Naive thymus-derived CD8-positive, alpha-beta T cell (primary cell): Measurements from ENCODE around the gene UNC79. TPM values are rescaled to one million over a fixed set of nuclear protein-coding genes. Genes with fewer than 3 reads are reported as not detected.
A peak's percentile ranks its signal among the peaks of the same experiment; 100 is the strongest.

Source experiments
- ATAC-seq, 2 donors: fragments of 150-1000 bp; cut with Tn5 transposase in 1 of 2; sonication (Bioruptor Pico), chemical (Tn5 transposase) in 1 of 2; 1 replicate in 1 of 2; 2 replicates in 1 of 2; pipeline ENCODE4 v1.10.0; 2021; ENCODE audit warnings: mild to moderate bottlenecking in 2 of 2, moderate library complexity in 2 of 2
- POLR2A ChIA-PET: fragments of 350-600 bp; sonication (Branson Sonifier 250); formaldehyde crosslinking; loops from one replicate; lab custom pipeline; 2021; ENCODE audit warnings: antibody characterized with exemption; lab: Charles Lee
- DNase-seq, 10 donors: peaks; one replicate each; pipeline versions ENCODE4 v3.0.0 to v3.0.0-alpha.2; 2020 to 2022
- H3K27ac Mint-ChIP-seq, 10 donors: one replicate each; pipeline ENCODE4 v1.8.0; 2020 to 2022; ENCODE audit warnings: mild to moderate bottlenecking in 10 of 10, mixed read lengths in 10 of 10, moderate library complexity in 4 of 10, inconsistent platforms in 1 of 10
- H3K27me3 Mint-ChIP-seq, 5 donors: one replicate each; pipeline ENCODE4 v1.8.0; 2021 to 2022; ENCODE audit warnings: mixed read lengths in 5 of 5
- H3K36me3 Mint-ChIP-seq, 3 donors: one replicate each; pipeline ENCODE4 v1.8.0; 2020 to 2022; ENCODE audit warnings: mixed read lengths in 3 of 3, mild to moderate bottlenecking in 2 of 3, inconsistent platforms in 1 of 3
- H3K4me1 Mint-ChIP-seq, 4 donors: one replicate each; pipeline ENCODE4 v1.8.0; 2021 to 2022; ENCODE audit warnings: mixed read lengths in 4 of 4
- H3K4me3 Mint-ChIP-seq, 10 donors: one replicate each; pipeline ENCODE4 v1.8.0; 2020 to 2022; ENCODE audit warnings: mild to moderate bottlenecking in 10 of 10, mixed read lengths in 10 of 10, moderate library complexity in 6 of 10, inconsistent platforms in 1 of 10
- H3K9me3 Mint-ChIP-seq, 9 donors: one replicate each; pipeline ENCODE4 v1.8.0; 2020 to 2022; ENCODE audit warnings: mixed read lengths in 9 of 9, mild to moderate bottlenecking in 3 of 9, inconsistent platforms in 1 of 9, moderate library complexity in 1 of 9
- polyA plus RNA-seq, 3 donors: library from polyadenylated mRNA; unstranded; fragments of 300-500 nt; fragmentation: Illumina TruSeq; gene quantifications; one replicate each; pipeline ENCODE4 v1.2.3, GENCODE V29; 2021
- total RNA-seq, 8 experiments: library from RNA in 2 of 8; stranded (reverse) in 2 of 8; gene quantifications; one replicate each; pipeline ENCODE4 v1.2.3 and lab custom pipeline; 2021 to 2026

UNC79 gene
- total and polyA plus RNA-seq, 5 experiments from 2014 or later: not detected

DNA sequence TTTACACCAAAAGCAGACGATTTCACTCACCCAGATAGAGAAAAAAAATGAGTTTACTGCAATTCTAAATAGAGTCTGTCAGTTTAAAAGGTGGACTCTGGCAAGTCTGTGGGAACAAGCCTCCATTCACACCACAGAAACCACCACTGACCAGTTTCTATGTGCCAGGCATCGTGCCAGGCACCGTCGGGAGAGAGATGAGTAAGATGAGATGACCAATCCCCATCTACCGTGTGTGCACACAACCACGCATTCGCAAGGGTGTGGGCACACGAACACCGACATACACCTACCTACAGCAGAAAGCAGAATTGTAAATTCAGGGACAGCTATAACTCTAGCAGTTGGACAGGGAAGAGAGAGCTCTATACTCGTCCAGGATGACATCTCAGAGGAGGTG is 299.3 kb downstream of the UNC79 start:
- Mint-ChIP-seq H3K36me3 (no peaks in the 10 kb centered on the region), H3K4me3 (no peak overlapping the region), H3K9me3 (no peaks in the 10 kb centered on the region), H3K4me1 (peaks cover 0 to 4% (median 0%) of the 10 kb centered on the region in 4 donors), H3K27me3 (peaks cover 0 to 12% (median 2%) of the 10 kb centered on the region in 5 donors), H3K27ac (no peak overlapping the region)
- POLR2A ChIA-PET: no interaction called here
- DNase-seq (no peak), ATAC-seq (no peak)

DNA sequence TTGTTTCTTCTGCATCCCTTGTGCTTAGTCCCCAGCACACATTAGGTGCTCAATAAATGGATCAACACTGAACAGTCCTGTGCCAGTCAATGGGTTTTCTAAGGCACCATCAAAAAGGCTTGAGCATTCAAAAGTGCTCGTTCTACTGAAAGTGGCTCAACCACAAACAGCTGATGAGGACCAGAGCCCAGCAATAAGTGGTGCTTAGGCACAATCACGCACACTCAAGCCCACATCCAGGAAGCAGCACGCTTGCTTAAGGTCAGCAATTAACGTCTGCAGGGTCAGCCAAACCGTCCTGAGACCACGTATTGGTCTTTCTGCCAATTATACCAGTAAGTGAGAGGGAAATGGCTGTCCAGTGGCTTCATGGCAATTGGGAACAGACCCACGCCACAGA is 301.0 kb downstream of the UNC79 start:
- DNase-seq (no peak), ATAC-seq (no peak)
- Mint-ChIP-seq H3K27me3 (peaks cover 0 to 9% (median 2%) of the 10 kb centered on the region in 5 donors), H3K4me1 (no peaks in the 10 kb centered on the region), H3K4me3 (no peak overlapping the region), H3K27ac (no peak overlapping the region), H3K36me3 (no peaks in the 10 kb centered on the region), H3K9me3 (no peaks in the 10 kb centered on the region)
- POLR2A ChIA-PET: no interaction called here

DNA sequence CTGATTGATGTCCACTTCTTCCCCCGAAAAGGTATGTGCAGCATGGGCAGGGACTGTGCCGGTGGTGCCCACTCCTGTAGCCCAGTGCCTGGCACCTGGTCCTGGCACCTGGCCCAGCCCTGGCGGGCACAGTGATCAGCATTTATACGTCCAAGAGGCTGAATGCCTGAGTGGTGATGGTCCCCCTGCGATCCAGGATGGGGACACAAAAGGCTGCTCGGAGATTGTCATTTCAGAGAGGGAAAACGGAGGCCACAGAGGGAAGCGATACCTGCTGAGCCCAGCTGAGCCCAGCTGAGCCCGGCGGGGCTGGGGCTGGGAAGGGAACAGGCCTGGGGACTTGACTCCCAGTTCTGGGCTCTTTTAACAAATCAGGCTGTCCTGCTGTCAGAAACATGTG is 301.8 kb downstream of the UNC79 start:
- no peak overlapping the region for H3K4me3 Mint-ChIP-seq
- no peak for DNase-seq
- ATAC-seq: no peak
- peaks cover 0 to 13% (median 6%) of the 10 kb centered on the region in 5 donors for H3K27me3 Mint-ChIP-seq
- no peaks in the 10 kb centered on the region for H3K4me1 Mint-ChIP-seq
- peak overlapping the region in 1 of 10 donors; percentile 35 for H3K27ac Mint-ChIP-seq
- POLR2A ChIA-PET: no interaction called here
- H3K9me3 Mint-ChIP-seq: no peaks in the 10 kb centered on the region
- no peaks in the 10 kb centered on the region for H3K36me3 Mint-ChIP-seq

DNA sequence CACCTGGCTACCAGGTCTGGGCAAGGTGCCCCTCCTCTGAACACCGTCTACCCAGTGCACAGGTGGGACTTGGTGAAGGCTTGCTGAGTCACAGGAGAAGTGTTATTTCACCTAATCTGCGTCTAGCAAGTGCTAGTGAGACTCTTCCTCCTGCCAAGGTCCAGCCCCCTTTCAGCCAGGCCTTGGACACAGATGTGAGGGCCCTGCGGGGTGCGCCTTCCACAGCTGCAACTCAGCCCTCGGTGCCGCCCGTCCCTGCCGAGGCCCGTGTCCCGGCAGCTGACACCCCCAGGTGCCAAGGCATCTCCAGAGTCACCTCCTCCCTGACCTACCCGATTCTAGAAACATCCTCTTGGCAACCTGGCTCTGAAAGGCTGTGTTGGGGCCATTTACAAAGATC is 302.5 kb downstream of the UNC79 start:
- POLR2A ChIA-PET: no interaction called here
- Mint-ChIP-seq H3K27ac (no peak overlapping the region), H3K27me3 (peaks cover 1 to 11% (median 10%) of the 10 kb centered on the region in 5 donors), H3K9me3 (no peaks in the 10 kb centered on the region), H3K4me3 (no peak overlapping the region), H3K36me3 (no peaks in the 10 kb centered on the region), H3K4me1 (no peaks in the 10 kb centered on the region)
- ATAC-seq (no peak), DNase-seq (no peak)

DNA sequence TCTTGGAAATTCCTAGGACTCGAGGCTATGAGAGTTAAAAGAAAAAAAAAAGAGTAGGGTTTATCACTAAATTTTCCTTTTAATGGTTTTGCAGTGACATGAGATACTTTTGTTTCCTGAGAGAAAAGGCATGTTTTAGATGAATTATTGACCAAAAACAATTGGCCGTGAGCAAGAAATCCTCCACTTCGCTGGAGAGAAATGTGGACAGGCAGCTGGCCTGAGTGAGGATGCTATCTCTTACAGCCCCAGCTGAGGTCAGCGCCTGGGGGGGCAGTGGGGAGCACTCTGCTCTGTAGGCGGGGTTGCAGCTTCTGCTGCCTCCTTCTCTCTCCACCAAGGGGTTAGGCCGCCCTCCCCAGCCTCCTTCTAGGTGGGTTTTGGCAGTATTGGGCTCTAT is 302.9 kb downstream of the UNC79 start:
- Mint-ChIP-seq H3K27me3 (peaks cover 1 to 13% (median 10%) of the 10 kb centered on the region in 5 donors), H3K4me3 (no peak overlapping the region), H3K36me3 (no peaks in the 10 kb centered on the region), H3K4me1 (no peaks in the 10 kb centered on the region), H3K9me3 (no peaks in the 10 kb centered on the region), H3K27ac (no peak overlapping the region)
- no peak for DNase-seq
- no peak for ATAC-seq
- POLR2A ChIA-PET: no interaction called here

DNA sequence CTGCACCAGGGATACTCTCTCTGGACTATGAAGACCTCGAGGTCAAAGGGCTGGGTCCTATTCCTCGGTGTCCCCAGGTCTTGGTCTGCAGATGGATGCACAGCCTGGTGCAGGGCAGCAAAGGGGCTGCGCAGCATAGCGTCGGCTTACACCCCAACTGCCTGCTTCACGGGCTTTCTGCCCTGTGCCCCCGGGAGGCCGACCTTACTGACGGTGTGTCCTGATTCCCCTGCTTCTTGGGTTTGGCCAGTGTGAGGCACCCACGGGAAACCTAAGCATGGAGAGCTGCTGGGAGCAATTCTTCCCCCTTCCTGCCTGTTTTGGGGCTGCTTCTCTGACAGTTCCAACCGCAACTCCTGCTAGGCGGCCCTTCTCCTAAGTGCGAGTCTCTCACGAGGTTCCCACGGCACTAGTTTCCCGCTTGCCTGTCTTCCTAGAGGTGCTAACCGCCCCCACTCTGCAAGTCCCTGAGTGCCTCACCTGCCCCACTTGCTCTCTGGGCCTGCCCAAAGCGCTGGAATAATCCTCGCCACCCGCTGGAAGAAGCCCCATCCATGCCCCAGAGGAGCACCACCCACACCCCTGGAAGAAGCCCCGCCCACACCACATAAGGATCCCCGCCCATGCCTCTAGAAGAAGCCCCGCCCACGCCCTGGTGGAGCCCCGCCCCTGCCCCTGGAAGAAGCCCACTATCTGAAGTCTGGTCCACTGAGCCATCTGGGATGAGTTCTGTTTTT is 303.5 kb downstream of the UNC79 start:
- H3K4me3 Mint-ChIP-seq: no peak overlapping the region
- H3K27ac Mint-ChIP-seq: no peak overlapping the region
- H3K4me1 Mint-ChIP-seq: no peaks in the 10 kb centered on the region
- POLR2A ChIA-PET: no interaction called here
- no peak for ATAC-seq
- H3K27me3 Mint-ChIP-seq: peaks cover 1 to 13% (median 10%) of the 10 kb centered on the region in 5 donors
- H3K36me3 Mint-ChIP-seq: no peaks in the 10 kb centered on the region
- H3K9me3 Mint-ChIP-seq: no peaks in the 10 kb centered on the region
- no peak for DNase-seq

DNA sequence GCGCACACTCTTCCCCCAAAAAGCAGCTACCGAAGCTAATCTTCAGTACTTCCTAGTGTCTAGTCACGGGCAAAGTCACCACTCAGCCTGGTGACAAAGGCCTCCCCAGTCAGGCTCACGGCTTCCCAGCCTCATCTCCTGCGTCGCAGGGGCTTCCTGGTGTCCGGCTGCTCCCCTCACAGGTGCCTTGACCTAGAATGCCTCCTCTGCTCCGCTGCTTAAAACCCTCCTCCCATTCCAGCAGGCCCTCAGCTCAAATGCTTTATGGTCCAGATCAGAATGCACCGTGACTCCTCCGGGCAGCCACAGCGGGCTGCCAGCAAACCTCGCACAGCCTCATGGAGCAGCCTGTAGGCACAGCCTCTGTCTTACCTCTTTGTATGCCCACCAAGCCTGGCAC is 304.5 kb downstream of the UNC79 start:
- no peaks in the 10 kb centered on the region for H3K36me3 Mint-ChIP-seq
- no peaks in the 10 kb centered on the region for H3K4me1 Mint-ChIP-seq
- DNase-seq: no peak
- H3K27ac Mint-ChIP-seq: no peak overlapping the region
- no peak overlapping the region for H3K4me3 Mint-ChIP-seq
- POLR2A ChIA-PET: no interaction called here
- ATAC-seq: no peak
- H3K9me3 Mint-ChIP-seq: no peaks in the 10 kb centered on the region
- peaks cover 1 to 13% (median 10%) of the 10 kb centered on the region in 5 donors for H3K27me3 Mint-ChIP-seq

DNA sequence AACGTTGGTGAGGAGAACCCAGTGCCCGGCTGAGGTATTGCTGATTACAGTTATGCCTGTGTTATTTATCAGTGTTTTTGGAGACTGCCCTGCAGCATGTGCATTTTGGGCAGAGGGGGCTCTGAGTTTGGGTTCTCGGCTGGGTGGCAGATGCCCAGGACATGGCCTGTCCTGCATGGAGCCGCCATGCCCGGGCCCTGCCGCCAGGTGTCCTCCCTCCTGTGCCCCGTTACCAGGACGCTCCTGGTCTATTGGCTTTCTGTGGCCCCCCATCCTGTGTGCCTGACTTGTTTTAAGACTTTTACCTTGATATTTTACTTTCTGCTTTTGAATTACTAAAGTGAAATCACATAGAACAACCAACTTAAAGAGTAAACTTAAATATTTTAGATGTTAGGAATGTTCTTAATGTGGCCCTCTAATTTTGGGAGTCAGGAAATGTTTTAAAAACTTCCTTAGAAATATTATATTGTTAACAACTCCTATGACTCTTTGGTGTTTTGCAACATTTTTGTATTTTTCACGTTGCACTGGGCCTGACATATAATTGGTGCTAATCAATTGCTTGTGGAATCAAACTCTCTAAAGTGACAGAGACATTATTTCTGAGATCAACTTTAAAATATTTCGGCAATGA is 305.8 kb downstream of the UNC79 start:
- DNase-seq: no peak
- POLR2A ChIA-PET: no interaction called here
- no peaks in the 10 kb centered on the region for H3K9me3 Mint-ChIP-seq
- H3K27ac Mint-ChIP-seq: no peak overlapping the region
- no peak overlapping the region for H3K4me3 Mint-ChIP-seq
- H3K4me1 Mint-ChIP-seq: no peaks in the 10 kb centered on the region
- H3K27me3 Mint-ChIP-seq: peaks cover 1 to 13% (median 10%) of the 10 kb centered on the region in 5 donors
- ATAC-seq: no peak
- no peaks in the 10 kb centered on the region for H3K36me3 Mint-ChIP-seq

DNA sequence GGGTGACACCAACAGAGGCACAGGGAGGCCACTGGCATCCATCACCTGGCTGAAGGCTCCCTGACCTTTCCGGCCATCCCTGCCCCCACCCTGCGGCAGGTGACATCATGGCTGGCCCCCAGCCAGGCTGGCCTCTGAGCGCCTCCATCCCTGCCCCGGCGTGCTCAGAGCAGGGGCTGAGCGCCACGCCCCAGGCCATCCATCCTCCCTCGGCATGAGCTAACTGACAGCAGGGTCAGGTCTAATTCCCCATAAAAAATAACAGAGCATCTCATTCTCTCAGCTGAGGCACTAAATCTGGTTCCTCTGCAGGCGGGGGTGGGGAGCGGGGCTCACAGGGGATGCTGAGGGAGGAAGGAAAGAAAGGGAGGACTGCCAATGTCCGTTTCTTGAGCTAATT is 306.9 kb downstream of the UNC79 start:
- Mint-ChIP-seq H3K36me3 (no peaks in the 10 kb centered on the region), H3K4me3 (no peak overlapping the region), H3K27me3 (peaks cover 1 to 21% (median 13%) of the 10 kb centered on the region in 5 donors), H3K4me1 (no peaks in the 10 kb centered on the region), H3K9me3 (no peaks in the 10 kb centered on the region), H3K27ac (peak overlapping the region in 1 of 10 donors; percentile 2)
- ATAC-seq (no peak), DNase-seq (no peak)
- POLR2A ChIA-PET: no interaction called here

DNA sequence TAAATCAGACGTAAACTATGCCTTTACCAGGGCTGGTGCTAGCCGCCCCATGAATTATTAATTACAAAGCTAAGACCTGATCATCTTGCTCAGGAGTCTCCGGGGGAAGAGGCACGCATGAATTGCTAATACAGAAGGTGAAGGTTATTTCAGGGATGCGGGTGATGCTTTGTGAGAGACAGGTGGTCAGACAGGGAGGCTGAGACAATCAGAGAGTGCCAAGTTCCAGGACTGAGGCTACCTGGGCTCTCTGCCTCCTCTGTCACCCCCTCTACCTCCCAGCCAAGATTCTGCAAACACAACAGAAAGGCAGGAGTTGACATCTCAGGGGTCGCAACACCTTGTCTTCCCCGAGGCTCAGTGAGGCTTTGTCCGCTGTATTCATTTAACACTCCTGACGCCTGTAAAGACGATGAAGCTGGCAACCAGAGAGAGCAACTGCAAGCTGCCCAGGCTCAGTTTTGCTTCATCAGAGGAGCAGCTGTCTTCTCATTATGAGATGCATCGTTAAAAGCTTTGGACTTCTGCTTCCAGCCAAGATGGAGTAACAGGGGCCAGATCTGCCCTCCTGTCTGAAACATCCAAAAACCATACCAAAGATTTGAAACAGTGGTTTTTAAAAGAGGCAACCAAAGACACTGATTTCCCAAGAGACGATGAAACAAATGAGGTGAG is 311.0 kb downstream of the UNC79 start:
- POLR2A ChIA-PET: no interaction called here
- Mint-ChIP-seq H3K27ac (no peak overlapping the region), H3K36me3 (no peaks in the 10 kb centered on the region), H3K4me3 (no peak overlapping the region), H3K27me3 (peaks cover 1 to 24% (median 18%) of the 10 kb centered on the region in 5 donors), H3K9me3 (no peaks in the 10 kb centered on the region), H3K4me1 (no peaks in the 10 kb centered on the region)
- DNase-seq (no peak), ATAC-seq (no peak)

DNA sequence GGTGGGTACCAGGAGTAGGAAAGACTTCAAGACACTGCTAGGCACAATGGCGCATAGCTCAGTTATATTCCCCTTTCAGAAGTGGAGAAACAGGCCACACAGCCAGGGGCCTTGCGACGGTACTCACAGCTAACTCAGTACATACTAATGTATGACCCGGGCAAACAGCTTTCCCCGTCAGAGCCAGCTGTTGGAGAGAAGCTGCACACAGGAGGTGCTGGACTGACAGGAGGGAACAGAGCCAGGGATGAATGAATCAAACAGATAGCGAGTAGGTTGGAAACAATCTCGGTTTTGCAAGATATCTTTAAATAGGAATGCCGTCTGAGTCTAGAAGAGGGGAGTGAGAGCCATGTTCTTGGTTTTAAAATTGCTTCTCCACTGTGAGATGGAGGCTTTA is 312.0 kb downstream of the UNC79 start:
- Mint-ChIP-seq H3K4me3 (no peak overlapping the region), H3K9me3 (no peaks in the 10 kb centered on the region), H3K4me1 (peaks cover 0 to 1% (median 0%) of the 10 kb centered on the region in 4 donors), H3K27ac (peak overlapping the region in 1 of 10 donors; percentile 53), H3K27me3 (peaks cover 5 to 19% (median 14%) of the 10 kb centered on the region in 5 donors), H3K36me3 (no peaks in the 10 kb centered on the region)
- ATAC-seq (no peak), DNase-seq (no peak)
- POLR2A ChIA-PET: no interaction called here

DNA sequence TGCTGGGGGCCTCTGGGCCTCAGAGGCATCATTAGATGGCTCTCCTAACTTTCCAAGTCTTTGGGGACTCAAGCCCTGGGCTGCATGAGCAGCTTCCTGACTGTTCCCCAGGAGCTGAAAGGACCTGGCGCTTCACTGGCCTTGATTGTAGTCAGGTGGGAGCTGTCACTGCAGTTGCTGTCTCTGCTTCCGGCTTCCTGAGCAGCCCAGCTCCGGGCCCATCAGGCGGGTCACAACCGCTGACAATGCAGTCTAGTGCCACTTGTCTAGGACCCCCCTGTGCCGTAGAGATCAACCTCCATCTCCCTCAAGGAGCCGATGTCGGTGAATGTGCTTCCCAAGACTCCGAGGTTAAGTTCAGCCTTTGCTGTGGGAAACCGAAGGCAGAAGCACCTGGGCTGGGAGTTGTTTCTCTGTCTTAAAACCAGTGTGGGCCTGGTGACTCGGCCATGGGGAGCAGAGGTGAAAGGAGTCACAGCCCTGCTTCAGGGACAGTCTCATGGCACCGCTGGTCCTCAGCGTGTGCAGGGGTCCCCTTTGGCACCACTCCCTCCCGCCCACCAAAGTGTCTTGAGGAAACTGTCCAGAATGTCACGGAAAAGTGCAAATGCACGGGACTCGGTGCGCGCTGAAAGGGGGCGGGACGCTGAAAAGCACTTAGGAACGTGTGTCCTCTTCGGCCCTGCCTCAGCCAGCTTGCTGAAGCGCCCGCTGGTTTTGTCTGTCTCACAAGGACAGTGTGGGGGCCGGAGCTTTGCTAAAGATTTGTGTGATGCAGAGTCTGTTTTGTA is 312.7 kb downstream of the UNC79 start:
- Mint-ChIP-seq H3K36me3 (no peaks in the 10 kb centered on the region), H3K27ac (no peak overlapping the region), H3K27me3 (peaks cover 1 to 15% (median 11%) of the 10 kb centered on the region in 5 donors), H3K4me1 (peaks cover 0 to 4% (median 0%) of the 10 kb centered on the region in 4 donors), H3K4me3 (no peak overlapping the region), H3K9me3 (no peaks in the 10 kb centered on the region)
- no peak for ATAC-seq
- POLR2A ChIA-PET: no interaction called here
- DNase-seq: no peak
